Amniotic epithelial cell (primary cell): Measurements from ENCODE around the gene GALNTL6.

ENCODE experiments used
- DNase-seq: peaks from one replicate; pipeline ENCODE4 v3.0.0-alpha.2; 2010; ENCODE audit warnings: low read depth

The GALNTL6 gene

DNA sequence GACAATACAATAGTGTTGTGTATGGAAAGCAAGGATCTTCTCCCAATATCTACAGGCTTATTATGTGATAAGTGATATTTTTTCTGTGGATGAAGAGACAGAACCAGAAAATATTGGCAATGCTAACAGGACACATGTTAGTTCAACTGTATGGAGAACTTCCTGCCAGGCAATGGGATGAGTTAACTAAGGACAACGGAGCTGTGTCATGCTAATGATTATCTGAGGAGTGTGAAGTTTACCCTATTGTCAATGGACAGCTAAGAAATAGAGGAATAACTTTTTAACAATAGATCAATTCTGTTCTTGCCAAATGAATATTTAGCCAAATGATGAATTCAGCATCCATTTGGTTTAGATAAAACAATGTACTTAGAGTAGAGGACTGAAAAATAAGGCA is 180.0 kb downstream of the GALNTL6 start:
- DNase-seq: no peak

GRCh38 chr4:172007889-172008288 is 194.7 kb downstream of the GALNTL6 start:
- no peak for DNase-seq

- peak; percentile 44 for DNase-seq
Observed at GRCh38 chr4:172009446-172010230, 196.4 kb downstream of the GALNTL6 start.

DNA sequence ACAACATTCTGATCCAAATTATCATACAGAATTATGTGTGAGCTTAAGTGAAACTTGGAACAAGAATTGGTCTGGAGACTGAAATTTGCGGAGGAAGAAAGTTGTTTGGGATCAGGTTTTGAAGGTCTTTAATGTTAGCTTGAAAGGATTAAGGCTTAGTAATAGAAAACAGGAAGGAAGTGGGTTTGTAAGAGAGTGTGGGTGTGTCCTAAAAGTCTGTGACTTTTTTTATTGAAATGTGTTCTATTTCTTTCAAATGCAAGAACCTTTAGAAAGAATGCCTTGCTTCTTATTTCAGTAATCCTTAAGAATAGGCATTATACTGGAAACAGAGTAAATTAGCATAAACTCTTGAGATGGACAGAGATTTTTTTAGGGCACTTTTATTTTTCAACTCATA is 198.0 kb downstream of the GALNTL6 start:
- no peak for DNase-seq

GRCh38 chr4:172018358-172018757 is 205.2 kb downstream of the GALNTL6 start:
- no peak for DNase-seq

- DNase-seq: no peak
Observed at GRCh38 chr4:172035562-172035961, 222.4 kb downstream of the GALNTL6 start.

DNA sequence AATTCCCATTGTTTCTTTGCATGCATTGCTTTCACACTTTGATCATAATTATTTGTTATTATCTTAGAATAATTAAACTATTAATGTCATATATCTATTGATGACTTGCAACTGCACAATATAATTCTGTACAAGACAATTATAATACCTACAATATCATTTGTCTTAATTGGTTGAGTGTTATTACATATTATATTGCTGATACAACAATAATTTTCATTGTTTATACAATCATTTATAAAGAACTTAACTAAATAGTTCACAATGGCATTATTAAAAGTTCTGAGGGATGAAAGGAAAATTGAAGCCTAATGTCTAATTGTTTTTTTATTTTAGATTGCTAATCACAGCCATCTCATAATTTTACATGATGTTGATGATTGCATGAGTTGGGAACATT is 227.6 kb downstream of the GALNTL6 start:
- DNase-seq: no peak

DNA sequence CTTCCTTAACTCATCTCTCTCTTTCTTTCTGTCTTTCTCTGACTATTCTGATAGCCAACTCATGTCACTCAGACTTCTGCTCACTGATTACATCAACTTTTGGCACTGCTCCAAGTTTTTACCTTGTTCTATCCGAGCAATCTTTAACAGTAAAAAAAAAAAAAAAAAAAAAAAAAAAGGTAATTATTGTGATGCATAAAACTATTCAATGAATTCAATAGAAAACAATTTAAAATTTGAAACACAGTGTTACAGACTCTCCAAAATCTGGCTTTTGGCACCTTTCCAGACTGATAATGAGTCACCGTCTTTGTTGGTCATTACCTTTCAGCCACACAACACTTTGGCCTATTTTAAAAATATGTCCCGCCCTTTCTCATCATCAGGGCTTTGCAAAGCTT is 229.5 kb downstream of the GALNTL6 start:
- peak; percentile 7 for DNase-seq

GRCh38 chr4:172045981-172046380 is 232.8 kb downstream of the GALNTL6 start:
- DNase-seq: no peak

- DNase-seq: no peak
Observed at GRCh38 chr4:172048666-172049065, 235.5 kb downstream of the GALNTL6 start.

- no peak for DNase-seq
Observed at GRCh38 chr4:172050911-172051310, 237.7 kb downstream of the GALNTL6 start.

- DNase-seq: no peak
Observed at GRCh38 chr4:172055046-172055445, 241.8 kb downstream of the GALNTL6 start.

DNA sequence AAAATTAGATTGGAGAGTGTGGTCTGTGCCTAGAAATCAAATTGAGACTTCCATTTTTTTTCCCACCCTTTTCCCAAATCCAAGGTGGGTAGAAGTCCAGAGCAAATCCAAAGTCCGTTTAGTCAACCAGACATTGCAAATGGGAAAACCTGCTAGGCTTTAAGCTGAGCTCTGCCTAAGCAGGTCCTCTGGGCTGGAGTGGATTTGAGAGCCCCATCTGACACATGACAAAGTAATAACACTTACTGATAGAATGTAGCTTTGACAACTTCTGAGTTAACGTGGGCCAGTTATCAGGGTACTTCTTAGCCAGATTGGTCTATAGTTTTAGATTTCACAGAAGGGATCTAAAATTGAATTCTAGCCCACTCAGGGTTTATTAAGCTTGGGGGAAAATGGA is 242.3 kb downstream of the GALNTL6 start:
- DNase-seq: no peak

GRCh38 chr4:172061204-172061603 is 248.0 kb downstream of the GALNTL6 start:
- DNase-seq: no peak

GRCh38 chr4:172068506-172068905 is 255.3 kb downstream of the GALNTL6 start:
- no peak for DNase-seq

DNA sequence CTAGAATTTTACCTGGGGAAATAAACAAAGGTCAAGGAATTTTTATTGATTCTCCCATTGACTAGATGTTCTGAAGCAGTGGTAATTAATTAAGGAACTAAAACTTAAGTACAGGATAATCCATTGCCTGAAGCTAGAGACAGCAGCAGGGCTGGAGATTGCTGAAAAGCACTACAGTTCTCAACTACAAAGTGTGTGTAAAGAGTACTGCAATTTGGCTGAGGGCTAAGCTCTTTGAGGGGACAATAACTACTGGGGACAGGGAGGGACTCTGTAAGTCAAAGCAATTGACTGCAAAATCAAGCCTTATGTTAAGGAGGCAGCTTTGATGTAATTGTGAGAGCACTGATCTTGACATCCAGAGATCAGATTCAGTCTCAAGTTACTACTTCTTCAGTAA is 260.4 kb downstream of the GALNTL6 start:
- no peak for DNase-seq

- DNase-seq: peak; percentile 17
Observed at GRCh38 chr4:172083272-172083671, 270.1 kb downstream of the GALNTL6 start.

DNA sequence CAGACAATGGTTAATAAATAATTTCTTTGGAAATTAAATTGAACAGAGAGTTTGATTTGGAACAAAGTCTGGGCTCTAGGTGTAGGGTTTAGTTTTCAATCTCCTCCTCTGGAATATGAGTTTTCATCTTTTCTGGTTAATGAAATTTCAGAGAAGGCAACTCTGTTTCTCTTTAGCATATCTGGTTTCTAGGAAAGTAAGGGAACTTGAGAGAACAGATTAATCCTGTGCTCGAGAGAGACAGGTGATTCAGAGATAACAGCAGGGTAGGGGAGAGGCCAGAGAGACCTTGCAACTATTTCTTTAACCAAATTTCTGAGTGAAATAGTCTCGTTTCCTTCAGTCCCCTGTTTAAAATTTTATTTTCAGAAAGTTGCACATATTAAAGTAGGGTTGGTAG is 275.4 kb downstream of the GALNTL6 start:
- no peak for DNase-seq

DNA sequence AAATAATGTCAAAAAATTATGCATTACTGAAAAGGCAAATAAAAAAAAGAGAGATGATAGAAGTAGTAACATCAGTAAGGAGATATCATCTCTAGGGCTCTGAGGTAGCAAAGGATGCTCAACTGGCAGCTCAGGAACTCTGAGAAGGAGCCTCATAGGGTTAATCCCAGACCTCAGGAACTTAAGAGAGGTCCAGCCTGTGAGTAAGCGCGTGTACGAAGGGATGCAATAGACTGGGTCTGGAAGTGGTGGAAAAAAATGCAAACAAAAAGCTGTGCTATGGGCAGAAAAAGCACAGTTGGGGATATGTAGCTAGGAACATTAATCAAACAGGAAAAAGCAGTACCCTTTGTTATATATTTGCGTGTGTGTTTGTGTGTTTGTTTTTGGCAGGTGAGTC is 282.0 kb downstream of the GALNTL6 start:
- DNase-seq: peak; percentile 13

- DNase-seq: no peak
Observed at GRCh38 chr4:172096786-172097185, 283.6 kb downstream of the GALNTL6 start.

GRCh38 chr4:172099376-172099775 is 286.2 kb downstream of the GALNTL6 start:
- DNase-seq: no peak

DNA sequence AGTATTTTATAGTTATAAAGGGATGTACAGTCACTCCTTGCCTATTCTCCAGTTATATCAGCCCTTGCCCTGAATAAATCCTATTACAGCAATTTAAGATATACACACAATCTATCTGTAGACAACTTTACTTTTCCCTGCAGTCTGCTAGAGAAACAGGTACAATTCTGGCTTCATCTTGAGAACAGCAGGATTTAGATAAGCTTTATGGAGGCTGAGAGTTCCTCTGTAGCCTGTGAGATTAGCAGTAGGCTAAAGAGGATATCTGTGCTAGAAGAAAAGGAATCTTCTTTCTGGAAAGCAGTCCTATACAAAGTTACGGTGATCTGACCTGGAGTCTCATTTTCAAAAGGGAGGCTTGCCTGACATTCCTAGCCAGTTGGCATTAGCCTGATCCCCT is 290.3 kb downstream of the GALNTL6 start:
- DNase-seq: no peak

- DNase-seq: peak; percentile 74
Observed at GRCh38 chr4:172104539-172104938, 291.3 kb downstream of the GALNTL6 start.

DNA sequence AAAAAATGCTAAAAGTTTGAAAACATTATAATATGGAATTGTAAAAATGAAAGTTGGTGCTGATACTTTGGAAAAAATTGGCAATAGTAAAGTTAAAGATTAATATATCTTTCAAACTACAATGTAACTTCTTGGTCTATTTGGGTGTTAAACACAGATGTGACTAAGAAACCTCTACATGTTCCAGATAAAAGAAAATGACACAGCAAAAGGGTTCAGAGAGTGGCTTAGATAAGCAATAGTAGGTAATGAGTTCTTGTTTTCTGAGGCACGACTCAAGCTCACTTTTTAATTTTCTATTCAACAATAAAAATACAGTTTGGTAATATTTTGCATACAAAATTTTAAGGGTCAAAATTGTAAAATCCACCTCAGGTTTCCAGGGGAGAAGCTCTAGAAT is 292.7 kb downstream of the GALNTL6 start:
- no peak for DNase-seq
